ENCODE results near the gene NLRP3.

DNA sequence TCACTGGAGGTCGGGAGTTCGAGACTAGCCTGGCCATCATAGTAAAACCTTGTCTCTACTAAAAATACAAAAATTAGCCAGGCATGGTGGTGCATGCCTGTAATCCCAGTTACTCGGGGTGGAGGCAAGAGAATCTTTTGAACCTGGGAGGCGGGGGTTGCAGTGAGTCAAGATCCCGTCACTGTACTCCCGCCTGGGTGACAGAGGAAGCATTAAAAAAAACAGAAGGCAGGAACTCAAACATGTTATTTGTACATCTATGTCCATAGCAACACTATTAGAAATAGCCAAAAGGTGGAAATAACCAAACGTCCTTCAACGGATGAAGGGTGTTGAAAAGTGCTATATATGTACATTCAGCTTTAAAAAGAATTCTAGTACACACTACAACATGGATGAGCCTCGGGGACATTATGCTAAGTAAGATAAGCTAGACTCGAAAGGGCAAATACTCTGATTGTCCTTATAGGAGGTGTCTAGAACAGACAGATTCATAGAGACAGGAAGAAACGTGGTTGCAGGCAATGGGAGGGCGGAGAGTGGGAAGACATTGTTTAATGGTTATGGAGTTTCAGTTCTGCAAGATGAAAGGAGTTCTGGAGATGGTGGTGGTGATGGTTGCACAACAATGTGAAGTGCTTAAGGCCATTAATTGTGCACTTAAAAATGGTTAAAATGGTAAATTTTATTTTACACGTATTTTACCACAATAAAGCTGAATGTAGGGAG is 19.2 kb downstream of the NLRP3 start:
- TF ChIP-seq DMBX1 (CRISPR knock-in tag; IDR thresholded peaks at IDR 0.05; ENCODE audit: borderline replicate concordance) = no peak
- TF ChIP-seq HDAC6 (IDR thresholded peaks at IDR 0.05; ENCODE audit: low read depth, low read length) = no peak
- TF ChIP-seq, protein P1, sequence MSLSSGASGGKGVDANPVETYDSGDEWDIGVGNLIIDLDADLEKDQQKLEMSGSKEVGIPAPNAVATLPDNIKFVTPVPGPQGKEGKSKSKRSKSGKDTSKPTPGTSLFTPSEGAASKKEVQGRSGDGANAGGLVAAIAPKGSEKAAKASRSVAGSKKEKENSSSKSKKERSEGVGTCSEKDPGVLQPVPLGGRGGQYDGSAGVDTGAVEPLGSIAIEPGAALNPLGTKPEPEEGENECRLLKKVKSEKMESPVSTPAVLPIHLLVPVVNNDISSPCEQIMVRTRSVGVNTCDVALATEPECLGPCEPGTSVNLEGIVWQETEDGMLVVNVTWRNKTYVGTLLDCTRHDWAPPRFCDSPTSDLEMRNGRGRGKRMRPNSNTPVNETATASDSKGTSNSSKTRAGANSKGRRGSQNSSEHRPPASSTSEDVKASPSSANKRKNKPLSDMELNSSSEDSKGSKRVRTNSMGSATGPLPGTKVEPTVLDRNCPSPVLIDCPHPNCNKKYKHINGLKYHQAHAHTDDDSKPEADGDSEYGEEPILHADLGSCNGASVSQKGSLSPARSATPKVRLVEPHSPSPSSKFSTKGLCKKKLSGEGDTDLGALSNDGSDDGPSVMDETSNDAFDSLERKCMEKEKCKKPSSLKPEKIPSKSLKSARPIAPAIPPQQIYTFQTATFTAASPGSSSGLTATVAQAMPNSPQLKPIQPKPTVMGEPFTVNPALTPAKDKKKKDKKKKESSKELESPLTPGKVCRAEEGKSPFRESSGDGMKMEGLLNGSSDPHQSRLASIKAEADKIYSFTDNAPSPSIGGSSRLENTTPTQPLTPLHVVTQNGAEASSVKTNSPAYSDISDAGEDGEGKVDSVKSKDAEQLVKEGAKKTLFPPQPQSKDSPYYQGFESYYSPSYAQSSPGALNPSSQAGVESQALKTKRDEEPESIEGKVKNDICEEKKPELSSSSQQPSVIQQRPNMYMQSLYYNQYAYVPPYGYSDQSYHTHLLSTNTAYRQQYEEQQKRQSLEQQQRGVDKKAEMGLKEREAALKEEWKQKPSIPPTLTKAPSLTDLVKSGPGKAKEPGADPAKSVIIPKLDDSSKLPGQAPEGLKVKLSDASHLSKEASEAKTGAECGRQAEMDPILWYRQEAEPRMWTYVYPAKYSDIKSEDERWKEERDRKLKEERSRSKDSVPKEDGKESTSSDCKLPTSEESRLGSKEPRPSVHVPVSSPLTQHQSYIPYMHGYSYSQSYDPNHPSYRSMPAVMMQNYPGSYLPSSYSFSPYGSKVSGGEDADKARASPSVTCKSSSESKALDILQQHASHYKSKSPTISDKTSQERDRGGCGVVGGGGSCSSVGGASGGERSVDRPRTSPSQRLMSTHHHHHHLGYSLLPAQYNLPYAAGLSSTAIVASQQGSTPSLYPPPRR (CRISPR knock-in tag; IDR thresholded peaks at IDR 0.05; ENCODE audit: borderline replicate concordance) = no peak
- TF ChIP-seq HNRNPL (IDR thresholded peaks at IDR 0.05; ENCODE audit: low read depth, low read length) = no peak
- TF ChIP-seq MAZ (CRISPR knock-in tag; conservative IDR thresholded peaks at IDR 0.05 in 1 of 2, IDR thresholded peaks at IDR 0.05 in 1 of 2) = no peak
- TF ChIP-seq, protein P2, sequence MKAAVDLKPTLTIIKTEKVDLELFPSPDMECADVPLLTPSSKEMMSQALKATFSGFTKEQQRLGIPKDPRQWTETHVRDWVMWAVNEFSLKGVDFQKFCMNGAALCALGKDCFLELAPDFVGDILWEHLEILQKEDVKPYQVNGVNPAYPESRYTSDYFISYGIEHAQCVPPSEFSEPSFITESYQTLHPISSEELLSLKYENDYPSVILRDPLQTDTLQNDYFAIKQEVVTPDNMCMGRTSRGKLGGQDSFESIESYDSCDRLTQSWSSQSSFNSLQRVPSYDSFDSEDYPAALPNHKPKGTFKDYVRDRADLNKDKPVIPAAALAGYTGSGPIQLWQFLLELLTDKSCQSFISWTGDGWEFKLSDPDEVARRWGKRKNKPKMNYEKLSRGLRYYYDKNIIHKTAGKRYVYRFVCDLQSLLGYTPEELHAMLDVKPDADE (conservative IDR thresholded peaks at IDR 0.05; ENCODE audit: control insufficient read depth, low read depth, low read length) = no peak

Measured in K562 (cell line).